GM12878 (cell line): ENCODE data around the gene INPP4B.

Source experiments
- BHLHE40 ChIP-seq, 2 experiments: fragments of 450-650 bp in 1 of 2; IDR thresholded peaks; 2 replicates each; pipeline ENCODE4 v1.6.1; 2011 to 2017; ENCODE audit warnings: low read depth in 2 of 2, borderline replicate concordance in 1 of 2, improper control_type of control experiment in 1 of 2, low read length in 1 of 2, mild to moderate bottlenecking in 1 of 2
- EP300 ChIP-seq, 2 experiments: fragments of 150-350 bp in 1 of 2; IDR thresholded peaks; 2 replicates each; pipeline ENCODE4 v1.6.1; 2011 to 2012; ENCODE audit warnings: low read depth in 2 of 2, low read length in 2 of 2, borderline replicate concordance in 1 of 2, improper control_type of control experiment in 1 of 2, inconsistent platforms in 1 of 2; ENCODE audit not compliant: control insufficient read depth in 1 of 2
- EZH2 ChIP-seq: IDR thresholded peaks from 2 replicates; pipeline ENCODE4 v1.6.1; 2012; ENCODE audit warnings: low read depth, mild to moderate bottlenecking, control low read depth, inconsistent platforms, low read length, borderline replicate concordance; ENCODE audit not compliant: control insufficient read depth
- FOXK2 ChIP-seq: fragments of 450-650 bp; IDR thresholded peaks from 2 replicates; pipeline ENCODE4 v1.6.1; 2017; ENCODE audit warnings: mild to moderate bottlenecking, moderate library complexity
- HDGF ChIP-seq: fragments of 450-650 bp; IDR thresholded peaks from 2 replicates; pipeline ENCODE4 v1.6.1; 2016; ENCODE audit warnings: antibody characterized with exemption
- POLR2A ChIP-seq: IDR thresholded peaks from 2 replicates; pipeline ENCODE4 v1.6.1; 2011; ENCODE audit warnings: low read depth, mild to moderate bottlenecking, low read length
- RAD21 ChIP-seq: IDR thresholded peaks from 2 replicates; pipeline ENCODE4 v1.6.1; 2011; ENCODE audit warnings: mild to moderate bottlenecking, low read depth, low read length, moderate library complexity; ENCODE audit not compliant: insufficient read depth
- SP1 ChIP-seq: IDR thresholded peaks from one replicate; pipeline ENCODE4 v1.6.1; 2011; ENCODE audit warnings: low read depth, low read length
- TF ChIP-seq, protein P1 (sequence below): IDR thresholded peaks from 2 replicates; pipeline ENCODE4 v1.6.1; 2011; ENCODE audit warnings: low read depth, low read length, improper control_type of control experiment, borderline replicate concordance
- TF ChIP-seq, protein P2 (sequence below), 3 experiments: IDR thresholded peaks in 2 of 3; conservative IDR thresholded peaks in 1 of 3; 2 replicates each; pipeline ENCODE4 v1.5.1; 2011; ENCODE audit warnings: low read depth in 3 of 3, low read length in 3 of 3, mild to moderate bottlenecking in 3 of 3, control low read depth in 2 of 3, moderate library complexity in 2 of 3, inconsistent platforms in 1 of 3, mixed read lengths in 1 of 3; ENCODE audit not compliant: control insufficient read depth in 2 of 3, insufficient read depth in 1 of 3; ENCODE audit errors: extremely low read depth in 1 of 3
- TF ChIP-seq, protein P3 (sequence below): fragments of 450-650 bp; conservative IDR thresholded peaks from 2 replicates; pipeline ENCODE4 v1.6.1; 2017; ENCODE audit warnings: mild to moderate bottlenecking, moderate library complexity
- TF ChIP-seq, protein P4 (sequence below): fragments of 450-650 bp; IDR thresholded peaks from 2 replicates; pipeline ENCODE4 v1.6.1; 2017; ENCODE audit warnings: mild to moderate bottlenecking, low read depth, inconsistent platforms; ENCODE audit not compliant: poor library complexity, severe bottlenecking
- TF ChIP-seq, protein P5 (sequence below): fragments of 450-650 bp; IDR thresholded peaks from 2 replicates; pipeline ENCODE4 v1.6.1; 2016; ENCODE audit warnings: mild to moderate bottlenecking, moderate library complexity, borderline replicate concordance

DNA sequence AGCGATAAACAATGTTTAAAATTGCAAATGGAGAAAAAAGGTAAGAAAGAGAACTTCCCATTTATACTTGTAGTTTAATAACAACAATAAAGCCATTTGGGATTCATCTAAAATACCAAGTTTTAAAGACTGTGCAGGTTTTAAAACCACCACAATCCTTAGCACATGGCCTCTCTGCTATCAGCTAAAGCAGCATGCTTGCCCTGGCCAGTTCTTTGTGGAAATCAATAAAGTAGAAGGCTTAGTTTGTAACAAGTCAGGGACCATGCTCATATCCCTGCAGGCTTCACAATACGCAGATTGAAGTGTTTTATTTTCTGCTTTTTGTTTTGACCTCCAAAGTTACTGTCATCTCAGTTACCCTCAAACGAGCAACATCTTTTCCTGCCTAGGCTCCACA is 249.5 kb downstream of the INPP4B start:
- no peak for TF ChIP-seq BHLHE40 (IDR thresholded peaks at IDR 0.05; ENCODE audit: borderline replicate concordance in 1 of 2, low read depth in 2 of 2, low read length in 1 of 2)
- TF ChIP-seq, protein P1, sequence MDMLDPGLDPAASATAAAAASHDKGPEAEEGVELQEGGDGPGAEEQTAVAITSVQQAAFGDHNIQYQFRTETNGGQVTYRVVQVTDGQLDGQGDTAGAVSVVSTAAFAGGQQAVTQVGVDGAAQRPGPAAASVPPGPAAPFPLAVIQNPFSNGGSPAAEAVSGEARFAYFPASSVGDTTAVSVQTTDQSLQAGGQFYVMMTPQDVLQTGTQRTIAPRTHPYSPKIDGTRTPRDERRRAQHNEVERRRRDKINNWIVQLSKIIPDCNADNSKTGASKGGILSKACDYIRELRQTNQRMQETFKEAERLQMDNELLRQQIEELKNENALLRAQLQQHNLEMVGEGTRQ = no peak
- TF ChIP-seq, protein P2, sequence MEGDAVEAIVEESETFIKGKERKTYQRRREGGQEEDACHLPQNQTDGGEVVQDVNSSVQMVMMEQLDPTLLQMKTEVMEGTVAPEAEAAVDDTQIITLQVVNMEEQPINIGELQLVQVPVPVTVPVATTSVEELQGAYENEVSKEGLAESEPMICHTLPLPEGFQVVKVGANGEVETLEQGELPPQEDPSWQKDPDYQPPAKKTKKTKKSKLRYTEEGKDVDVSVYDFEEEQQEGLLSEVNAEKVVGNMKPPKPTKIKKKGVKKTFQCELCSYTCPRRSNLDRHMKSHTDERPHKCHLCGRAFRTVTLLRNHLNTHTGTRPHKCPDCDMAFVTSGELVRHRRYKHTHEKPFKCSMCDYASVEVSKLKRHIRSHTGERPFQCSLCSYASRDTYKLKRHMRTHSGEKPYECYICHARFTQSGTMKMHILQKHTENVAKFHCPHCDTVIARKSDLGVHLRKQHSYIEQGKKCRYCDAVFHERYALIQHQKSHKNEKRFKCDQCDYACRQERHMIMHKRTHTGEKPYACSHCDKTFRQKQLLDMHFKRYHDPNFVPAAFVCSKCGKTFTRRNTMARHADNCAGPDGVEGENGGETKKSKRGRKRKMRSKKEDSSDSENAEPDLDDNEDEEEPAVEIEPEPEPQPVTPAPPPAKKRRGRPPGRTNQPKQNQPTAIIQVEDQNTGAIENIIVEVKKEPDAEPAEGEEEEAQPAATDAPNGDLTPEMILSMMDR (IDR thresholded peaks at IDR 0.05 in 2 of 3, conservative IDR thresholded peaks at IDR 0.05 in 1 of 3; ENCODE audit: control insufficient read depth in 2 of 3, extremely low read depth in 1 of 3, insufficient read depth in 1 of 3, low read depth in 3 of 3, low read length in 3 of 3) = no peak
- TF ChIP-seq, protein P3, sequence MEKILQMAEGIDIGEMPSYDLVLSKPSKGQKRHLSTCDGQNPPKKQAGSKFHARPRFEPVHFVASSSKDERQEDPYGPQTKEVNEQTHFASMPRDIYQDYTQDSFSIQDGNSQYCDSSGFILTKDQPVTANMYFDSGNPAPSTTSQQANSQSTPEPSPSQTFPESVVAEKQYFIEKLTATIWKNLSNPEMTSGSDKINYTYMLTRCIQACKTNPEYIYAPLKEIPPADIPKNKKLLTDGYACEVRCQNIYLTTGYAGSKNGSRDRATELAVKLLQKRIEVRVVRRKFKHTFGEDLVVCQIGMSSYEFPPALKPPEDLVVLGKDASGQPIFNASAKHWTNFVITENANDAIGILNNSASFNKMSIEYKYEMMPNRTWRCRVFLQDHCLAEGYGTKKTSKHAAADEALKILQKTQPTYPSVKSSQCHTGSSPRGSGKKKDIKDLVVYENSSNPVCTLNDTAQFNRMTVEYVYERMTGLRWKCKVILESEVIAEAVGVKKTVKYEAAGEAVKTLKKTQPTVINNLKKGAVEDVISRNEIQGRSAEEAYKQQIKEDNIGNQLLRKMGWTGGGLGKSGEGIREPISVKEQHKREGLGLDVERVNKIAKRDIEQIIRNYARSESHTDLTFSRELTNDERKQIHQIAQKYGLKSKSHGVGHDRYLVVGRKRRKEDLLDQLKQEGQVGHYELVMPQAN = no peak
- no peak for TF ChIP-seq EZH2
- no peak for TF ChIP-seq FOXK2
- TF ChIP-seq HDGF = no peak
- TF ChIP-seq, protein P4, sequence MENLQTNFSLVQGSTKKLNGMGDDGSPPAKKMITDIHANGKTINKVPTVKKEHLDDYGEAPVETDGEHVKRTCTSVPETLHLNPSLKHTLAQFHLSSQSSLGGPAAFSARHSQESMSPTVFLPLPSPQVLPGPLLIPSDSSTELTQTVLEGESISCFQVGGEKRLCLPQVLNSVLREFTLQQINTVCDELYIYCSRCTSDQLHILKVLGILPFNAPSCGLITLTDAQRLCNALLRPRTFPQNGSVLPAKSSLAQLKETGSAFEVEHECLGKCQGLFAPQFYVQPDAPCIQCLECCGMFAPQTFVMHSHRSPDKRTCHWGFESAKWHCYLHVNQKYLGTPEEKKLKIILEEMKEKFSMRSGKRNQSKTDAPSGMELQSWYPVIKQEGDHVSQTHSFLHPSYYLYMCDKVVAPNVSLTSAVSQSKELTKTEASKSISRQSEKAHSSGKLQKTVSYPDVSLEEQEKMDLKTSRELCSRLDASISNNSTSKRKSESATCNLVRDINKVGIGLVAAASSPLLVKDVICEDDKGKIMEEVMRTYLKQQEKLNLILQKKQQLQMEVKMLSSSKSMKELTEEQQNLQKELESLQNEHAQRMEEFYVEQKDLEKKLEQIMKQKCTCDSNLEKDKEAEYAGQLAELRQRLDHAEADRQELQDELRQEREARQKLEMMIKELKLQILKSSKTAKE = no peak
- no peak for TF ChIP-seq RAD21
- TF ChIP-seq EP300 (IDR thresholded peaks at IDR 0.05; ENCODE audit: borderline replicate concordance in 1 of 2, control insufficient read depth in 1 of 2, low read depth in 2 of 2, low read length in 2 of 2) = no peak
- TF ChIP-seq SP1 = no peak
- TF ChIP-seq, protein P5, sequence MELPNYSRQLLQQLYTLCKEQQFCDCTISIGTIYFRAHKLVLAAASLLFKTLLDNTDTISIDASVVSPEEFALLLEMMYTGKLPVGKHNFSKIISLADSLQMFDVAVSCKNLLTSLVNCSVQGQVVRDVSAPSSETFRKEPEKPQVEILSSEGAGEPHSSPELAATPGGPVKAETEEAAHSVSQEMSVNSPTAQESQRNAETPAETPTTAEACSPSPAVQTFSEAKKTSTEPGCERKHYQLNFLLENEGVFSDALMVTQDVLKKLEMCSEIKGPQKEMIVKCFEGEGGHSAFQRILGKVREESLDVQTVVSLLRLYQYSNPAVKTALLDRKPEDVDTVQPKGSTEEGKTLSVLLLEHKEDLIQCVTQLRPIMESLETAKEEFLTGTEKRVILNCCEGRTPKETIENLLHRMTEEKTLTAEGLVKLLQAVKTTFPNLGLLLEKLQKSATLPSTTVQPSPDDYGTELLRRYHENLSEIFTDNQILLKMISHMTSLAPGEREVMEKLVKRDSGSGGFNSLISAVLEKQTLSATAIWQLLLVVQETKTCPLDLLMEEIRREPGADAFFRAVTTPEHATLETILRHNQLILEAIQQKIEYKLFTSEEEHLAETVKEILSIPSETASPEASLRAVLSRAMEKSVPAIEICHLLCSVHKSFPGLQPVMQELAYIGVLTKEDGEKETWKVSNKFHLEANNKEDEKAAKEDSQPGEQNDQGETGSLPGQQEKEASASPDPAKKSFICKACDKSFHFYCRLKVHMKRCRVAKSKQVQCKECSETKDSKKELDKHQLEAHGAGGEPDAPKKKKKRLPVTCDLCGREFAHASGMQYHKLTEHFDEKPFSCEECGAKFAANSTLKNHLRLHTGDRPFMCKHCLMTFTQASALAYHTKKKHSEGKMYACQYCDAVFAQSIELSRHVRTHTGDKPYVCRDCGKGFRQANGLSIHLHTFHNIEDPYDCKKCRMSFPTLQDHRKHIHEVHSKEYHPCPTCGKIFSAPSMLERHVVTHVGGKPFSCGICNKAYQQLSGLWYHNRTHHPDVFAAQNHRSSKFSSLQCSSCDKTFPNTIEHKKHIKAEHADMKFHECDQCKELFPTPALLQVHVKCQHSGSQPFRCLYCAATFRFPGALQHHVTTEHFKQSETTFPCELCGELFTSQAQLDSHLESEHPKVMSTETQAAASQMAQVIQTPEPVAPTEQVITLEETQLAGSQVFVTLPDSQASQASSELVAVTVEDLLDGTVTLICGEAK = no peak
- no peak for TF ChIP-seq POLR2A
